ENCODE results near the gene ASXL3.

The ASXL3 gene

GRCh38 chr18:33596178-33596854 is 18.3 kb downstream of the ASXL3 start:
- H3K4me3 ChIP-seq (replicated peaks; ENCODE audit: low read depth, low read length), result no peak overlapping the region
- no peaks in the 10 kb centered on the region for H3K27me3 ChIP-seq (replicated peaks; ENCODE audit: control insufficient read depth, insufficient read depth, low read length)
- DNase-seq (ENCODE audit: extremely low read depth, insufficient read length), result no peak
- no peaks in the 10 kb centered on the region for H3K36me3 ChIP-seq (ENCODE audit: control insufficient read depth, insufficient read depth, low read length)
- TF ChIP-seq CTCF (IDR thresholded peaks at IDR 0.05; ENCODE audit: insufficient read depth, low read length, poor library complexity, severe bottlenecking), result no peak

DNA sequence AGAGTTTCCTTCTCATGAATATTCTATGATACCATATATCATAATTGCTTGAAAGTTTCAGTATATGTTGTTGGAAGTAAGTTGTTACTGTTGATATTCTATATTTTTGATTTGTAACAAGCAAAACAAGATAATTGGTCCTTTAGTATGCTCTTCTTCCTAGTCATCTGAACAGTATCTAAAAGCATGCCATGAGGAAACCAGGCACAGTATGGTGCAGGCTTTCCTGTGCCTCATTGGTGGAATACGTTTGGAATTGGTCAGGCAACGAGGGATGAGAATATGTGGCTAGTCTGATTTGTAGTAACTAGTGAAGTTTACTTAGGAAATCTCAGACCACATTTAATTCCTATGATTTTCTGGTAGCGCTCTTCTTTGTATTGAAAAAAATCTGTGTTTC is 22.8 kb downstream of the ASXL3 start:
- Histone ChIP-seq H3K27me3 (replicated peaks; ENCODE audit: control insufficient read depth, insufficient read depth, low read length) (no peaks in the 10 kb centered on the region), H3K4me3 (replicated peaks; ENCODE audit: low read depth, low read length) (no peak overlapping the region), H3K36me3 (ENCODE audit: control insufficient read depth, insufficient read depth, low read length) (no peaks in the 10 kb centered on the region)
- no peak for TF ChIP-seq CTCF (IDR thresholded peaks at IDR 0.05; ENCODE audit: insufficient read depth, low read length, poor library complexity, severe bottlenecking)
- DNase-seq (ENCODE audit: extremely low read depth, insufficient read length), result no peak

GRCh38 chr18:33603454-33603853 is 25.4 kb downstream of the ASXL3 start:
- no peaks in the 10 kb centered on the region for H3K27me3 ChIP-seq (replicated peaks; ENCODE audit: control insufficient read depth, insufficient read depth, low read length)
- no peak for TF ChIP-seq CTCF (IDR thresholded peaks at IDR 0.05; ENCODE audit: insufficient read depth, low read length, poor library complexity, severe bottlenecking)
- H3K36me3 ChIP-seq (ENCODE audit: control insufficient read depth, insufficient read depth, low read length), result no peaks in the 10 kb centered on the region
- no peak for DNase-seq (ENCODE audit: extremely low read depth, insufficient read length)
- no peak overlapping the region for H3K4me3 ChIP-seq (replicated peaks; ENCODE audit: low read depth, low read length)

DNA sequence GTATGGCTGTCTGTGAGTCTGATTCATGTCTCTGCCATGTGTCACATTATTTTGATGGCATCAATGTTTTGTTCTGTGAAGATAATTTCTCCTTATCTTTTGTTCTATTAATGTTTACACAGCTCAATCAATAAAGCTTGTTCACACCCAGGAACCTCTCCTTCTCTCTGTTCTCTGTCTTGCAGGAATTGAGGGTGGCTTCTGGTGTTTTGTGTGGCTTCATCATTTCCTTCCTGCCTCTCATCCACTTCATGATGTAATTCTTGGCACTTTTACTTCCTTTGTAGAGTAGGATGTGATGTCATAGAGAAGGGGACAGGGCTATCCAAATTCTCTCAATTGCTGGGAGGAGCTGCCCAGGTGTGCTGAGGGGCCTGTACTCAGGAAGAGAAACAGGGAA is 27.2 kb downstream of the ASXL3 start:
- no peak for TF ChIP-seq CTCF (IDR thresholded peaks at IDR 0.05; ENCODE audit: insufficient read depth, low read length, poor library complexity, severe bottlenecking)
- no peaks in the 10 kb centered on the region for H3K36me3 ChIP-seq (ENCODE audit: control insufficient read depth, insufficient read depth, low read length)
- H3K27me3 ChIP-seq (replicated peaks; ENCODE audit: control insufficient read depth, insufficient read depth, low read length), result no peaks in the 10 kb centered on the region
- no peak overlapping the region for H3K4me3 ChIP-seq (replicated peaks; ENCODE audit: low read depth, low read length)
- no peak for DNase-seq (ENCODE audit: extremely low read depth, insufficient read length)

GRCh38 chr18:33606621-33607020 is 28.6 kb downstream of the ASXL3 start:
- H3K27me3 ChIP-seq (replicated peaks; ENCODE audit: control insufficient read depth, insufficient read depth, low read length), result no peaks in the 10 kb centered on the region
- TF ChIP-seq CTCF (IDR thresholded peaks at IDR 0.05; ENCODE audit: insufficient read depth, low read length, poor library complexity, severe bottlenecking), result peak; percentile 22
- DNase-seq (ENCODE audit: extremely low read depth, insufficient read length), result no peak
- H3K36me3 ChIP-seq (ENCODE audit: control insufficient read depth, insufficient read depth, low read length), result no peaks in the 10 kb centered on the region
- no peak overlapping the region for H3K4me3 ChIP-seq (replicated peaks; ENCODE audit: low read depth, low read length)

Measured in GM06990 (cell line).